GM19468 (cell line): Measurements from ENCODE around the gene TTC22.

ENCODE experiments used
- ATAC-seq: cut with Tn5 transposase; IDR thresholded peaks from one replicate; pipeline ENCODE4 v1.9.1; 2021; ENCODE audit warnings: mild to moderate bottlenecking, moderate library complexity, moderate number of reproducible peaks; ENCODE audit not compliant: unreplicated experiment; ENCODE audit errors: extremely low read depth

The TTC22 gene

GRCh38 chr1:54763816-54764132 is 37.3 kb downstream of the TTC22 start:
- no peak for ATAC-seq

GRCh38 chr1:54758678-54759348 is 42.3 kb downstream of the TTC22 start:
- no peak for ATAC-seq

GRCh38 chr1:54757833-54758232 is 43.3 kb downstream of the TTC22 start:
- ATAC-seq = no peak

- no peak for ATAC-seq
Measured at GRCh38 chr1:54754486-54755285, 46.4 kb downstream of the TTC22 start.

GRCh38 chr1:54754045-54754444 is 47.1 kb downstream of the TTC22 start:
- ATAC-seq = no peak

- ATAC-seq = no peak
Measured at GRCh38 chr1:54751426-54751825, 49.7 kb downstream of the TTC22 start.

- no peak for ATAC-seq
Measured at GRCh38 chr1:54750596-54750995, 50.5 kb downstream of the TTC22 start.

- no peak for ATAC-seq
Measured at GRCh38 chr1:54748094-54748835, 52.9 kb downstream of the TTC22 start.

- no peak for ATAC-seq
Measured at GRCh38 chr1:54745864-54746263, 55.3 kb downstream of the TTC22 start.

GRCh38 chr1:54745274-54745673 is 55.8 kb downstream of the TTC22 start:
- ATAC-seq = no peak

- no peak for ATAC-seq
Measured at GRCh38 chr1:54744696-54745095, 56.4 kb downstream of the TTC22 start.

- no peak for ATAC-seq
Measured at GRCh38 chr1:54743416-54744226, 57.5 kb downstream of the TTC22 start.

- ATAC-seq = no peak
Measured at GRCh38 chr1:54742282-54742681, 58.8 kb downstream of the TTC22 start.

- no peak for ATAC-seq
Measured at GRCh38 chr1:54741531-54741930, 59.6 kb downstream of the TTC22 start.

GRCh38 chr1:54738244-54738643 is 62.9 kb downstream of the TTC22 start:
- no peak for ATAC-seq

GRCh38 chr1:54736685-54737084 is 64.4 kb downstream of the TTC22 start:
- no peak for ATAC-seq
